HEK293 (cell line): ENCODE measurements around the gene MCRIP1.
A peak's percentile ranks its signal among the peaks of the same experiment; 100 is the strongest.

Experiments
- TRIM28 ChIP-seq: IDR thresholded peaks from 2 replicates; pipeline ENCODE4 v1.6.1; 2011; ENCODE audit warnings: low read length, control low read depth, borderline replicate concordance
- ZBTB1 ChIP-seq: fragments of 450-650 bp; formaldehyde crosslinking; IDR thresholded peaks from 2 replicates; pipeline ENCODE4 v1.5.1; 2016; ENCODE audit warnings: missing biosample characterization, missing genetic modification characterization
- TF ChIP-seq, protein P1 (sequence below): fragments of 450-650 bp; formaldehyde crosslinking; IDR thresholded peaks from 2 replicates; pipeline ENCODE4 v1.5.1; 2016; ENCODE audit warnings: missing biosample characterization, missing genetic modification characterization
- TF ChIP-seq, protein P2 (sequence below): fragments of 450-650 bp; IDR thresholded peaks from 2 replicates; pipeline ENCODE4 v1.5.1; 2018; ENCODE audit warnings: missing biosample characterization, mild to moderate bottlenecking, missing genetic modification characterization

DNA sequence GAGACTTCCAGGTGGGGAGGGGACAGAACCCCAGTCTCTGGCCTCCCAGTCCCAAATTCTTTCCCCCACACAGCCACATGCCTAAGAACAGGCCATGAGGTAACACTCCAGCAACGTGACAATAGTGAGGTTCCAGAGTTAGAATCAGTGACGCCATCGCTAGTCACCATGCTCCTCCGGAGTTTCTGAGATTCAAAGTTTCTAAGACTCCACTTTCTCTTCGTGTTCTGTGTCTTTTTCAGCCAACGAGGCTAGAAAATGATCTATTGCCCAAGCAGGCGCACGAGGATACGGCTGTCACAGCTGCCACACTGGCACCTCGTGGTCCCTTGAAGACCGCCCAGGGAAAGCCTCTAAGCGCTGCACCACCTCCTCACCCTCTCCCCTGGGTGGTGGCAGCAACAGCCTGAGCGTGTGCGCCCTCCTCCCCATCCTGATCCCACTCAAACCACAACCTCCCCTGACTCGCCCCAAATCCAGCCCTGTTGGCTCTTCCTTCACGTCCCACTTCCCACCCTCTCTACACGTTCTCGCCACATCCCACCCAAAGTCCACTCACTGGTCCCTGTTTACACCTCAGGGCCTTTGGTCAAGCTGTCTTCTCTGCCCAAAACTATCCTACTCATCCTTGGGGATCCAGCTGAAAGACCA is 1.0 kb downstream of the MCRIP1 start:
- TF ChIP-seq, protein P1, sequence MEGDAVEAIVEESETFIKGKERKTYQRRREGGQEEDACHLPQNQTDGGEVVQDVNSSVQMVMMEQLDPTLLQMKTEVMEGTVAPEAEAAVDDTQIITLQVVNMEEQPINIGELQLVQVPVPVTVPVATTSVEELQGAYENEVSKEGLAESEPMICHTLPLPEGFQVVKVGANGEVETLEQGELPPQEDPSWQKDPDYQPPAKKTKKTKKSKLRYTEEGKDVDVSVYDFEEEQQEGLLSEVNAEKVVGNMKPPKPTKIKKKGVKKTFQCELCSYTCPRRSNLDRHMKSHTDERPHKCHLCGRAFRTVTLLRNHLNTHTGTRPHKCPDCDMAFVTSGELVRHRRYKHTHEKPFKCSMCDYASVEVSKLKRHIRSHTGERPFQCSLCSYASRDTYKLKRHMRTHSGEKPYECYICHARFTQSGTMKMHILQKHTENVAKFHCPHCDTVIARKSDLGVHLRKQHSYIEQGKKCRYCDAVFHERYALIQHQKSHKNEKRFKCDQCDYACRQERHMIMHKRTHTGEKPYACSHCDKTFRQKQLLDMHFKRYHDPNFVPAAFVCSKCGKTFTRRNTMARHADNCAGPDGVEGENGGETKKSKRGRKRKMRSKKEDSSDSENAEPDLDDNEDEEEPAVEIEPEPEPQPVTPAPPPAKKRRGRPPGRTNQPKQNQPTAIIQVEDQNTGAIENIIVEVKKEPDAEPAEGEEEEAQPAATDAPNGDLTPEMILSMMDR (tag by site-specific recombination), result peak; percentile 20; the same call in 1 of the 2 replicates
- no peak for TF ChIP-seq ZBTB1 (tag by site-specific recombination)
- TF ChIP-seq TRIM28, result no peak
- TF ChIP-seq, protein P2, sequence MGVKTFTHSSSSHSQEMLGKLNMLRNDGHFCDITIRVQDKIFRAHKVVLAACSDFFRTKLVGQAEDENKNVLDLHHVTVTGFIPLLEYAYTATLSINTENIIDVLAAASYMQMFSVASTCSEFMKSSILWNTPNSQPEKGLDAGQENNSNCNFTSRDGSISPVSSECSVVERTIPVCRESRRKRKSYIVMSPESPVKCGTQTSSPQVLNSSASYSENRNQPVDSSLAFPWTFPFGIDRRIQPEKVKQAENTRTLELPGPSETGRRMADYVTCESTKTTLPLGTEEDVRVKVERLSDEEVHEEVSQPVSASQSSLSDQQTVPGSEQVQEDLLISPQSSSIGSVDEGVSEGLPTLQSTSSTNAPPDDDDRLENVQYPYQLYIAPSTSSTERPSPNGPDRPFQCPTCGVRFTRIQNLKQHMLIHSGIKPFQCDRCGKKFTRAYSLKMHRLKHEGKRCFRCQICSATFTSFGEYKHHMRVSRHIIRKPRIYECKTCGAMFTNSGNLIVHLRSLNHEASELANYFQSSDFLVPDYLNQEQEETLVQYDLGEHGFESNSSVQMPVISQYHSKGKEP, result no peak
